Stimulated activated naive B cell treated with anti-CD40 and anti-IgM and Interleukin-4, amounts not matched to agents 10 μg/mL and 1 μg/mL and 100 μg/mL, for 72 hours (primary cell): ENCODE data around the gene TMEM178A.

Experiments
- ATAC-seq, 2 donors: fragments of 150-1000 bp; cut with Tn5 transposase; replicated peaks; 2 replicates each; pipeline ENCODE4 v1.10.0; 2021; ENCODE audit warnings: moderate library complexity in 1 of 2
- DNase-seq: peaks from one replicate; pipeline ENCODE4 v3.0.0; 2021
- H3K27ac Mint-ChIP-seq: one replicate; pipeline ENCODE4 v1.8.0; 2022; ENCODE audit warnings: mild to moderate bottlenecking, mixed read lengths
- H3K27me3 Mint-ChIP-seq, 2 donors: one replicate each; pipeline ENCODE4 v1.8.0; 2022; ENCODE audit warnings: mixed read lengths in 2 of 2
- H3K36me3 Mint-ChIP-seq, 2 donors: one replicate each; pipeline ENCODE4 v1.8.0; 2022; ENCODE audit warnings: mixed read lengths in 2 of 2, mild to moderate bottlenecking in 1 of 2
- H3K4me1 Mint-ChIP-seq, 2 donors: one replicate each; pipeline ENCODE4 v1.8.0; 2022; ENCODE audit warnings: mixed read lengths in 2 of 2, mild to moderate bottlenecking in 1 of 2
- H3K4me3 Mint-ChIP-seq, 2 donors: one replicate each; pipeline ENCODE4 v1.8.0; 2022; ENCODE audit warnings: mild to moderate bottlenecking in 2 of 2, mixed read lengths in 2 of 2, moderate library complexity in 1 of 2
- H3K9me3 Mint-ChIP-seq, 2 donors: one replicate each; pipeline ENCODE4 v1.8.0; 2022; ENCODE audit warnings: mixed read lengths in 2 of 2, mild to moderate bottlenecking in 1 of 2

TMEM178A gene

DNA sequence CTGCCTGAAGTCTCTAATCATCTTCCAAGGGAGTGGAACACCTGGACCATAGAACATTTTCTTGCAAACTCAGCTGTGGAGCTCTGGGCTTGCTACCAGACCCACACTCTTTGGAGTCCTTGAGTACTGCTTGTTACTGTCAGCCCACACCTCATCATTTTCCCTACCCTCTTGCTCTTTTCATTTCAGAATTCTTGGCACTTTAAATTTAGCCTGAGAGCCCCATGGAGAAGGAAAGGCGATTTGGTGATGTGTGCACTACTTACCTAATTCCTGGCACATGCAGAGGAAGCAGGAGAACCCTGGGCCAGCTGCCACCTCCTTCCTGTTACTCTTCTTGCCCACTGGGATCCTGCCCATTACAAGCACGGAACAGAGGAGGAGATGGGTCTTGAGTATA is 31.7 kb downstream of the TMEM178A start:
- H3K9me3 Mint-ChIP-seq: peaks cover 11 to 16% of the 10 kb centered on the region in 2 donors
- peaks cover 4 to 9% of the 10 kb centered on the region in 2 donors for H3K36me3 Mint-ChIP-seq
- H3K4me1 Mint-ChIP-seq: no peaks in the 10 kb centered on the region
- ATAC-seq (no peak), DNase-seq (no peak)
- peaks cover 0 to 6% of the 10 kb centered on the region in 2 donors for H3K27me3 Mint-ChIP-seq
- H3K4me3 Mint-ChIP-seq: no peak overlapping the region
- no peak overlapping the region for H3K27ac Mint-ChIP-seq

DNA sequence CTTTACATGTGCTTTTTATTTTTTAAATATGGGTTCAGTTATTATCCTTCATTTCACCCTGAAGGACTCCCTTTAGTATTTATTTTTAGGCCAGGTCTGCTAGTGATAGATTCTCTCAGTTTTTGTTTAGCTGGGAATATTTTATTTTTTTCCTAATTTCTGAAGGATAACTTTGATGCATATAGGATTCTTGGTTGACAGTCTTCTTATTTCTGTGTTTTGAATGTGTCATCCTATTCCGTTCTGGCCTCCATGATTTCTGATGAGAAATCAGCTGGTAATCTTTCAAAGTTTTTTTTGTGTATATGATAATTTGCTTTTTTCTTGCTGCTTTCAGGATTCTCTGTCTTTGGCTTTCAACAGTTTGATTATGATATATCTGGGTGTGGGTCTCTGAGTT is 35.4 kb downstream of the TMEM178A start:
- no peak for ATAC-seq
- Mint-ChIP-seq H3K4me3 (no peak overlapping the region), H3K9me3 (peaks cover 11 to 16% of the 10 kb centered on the region in 2 donors), H3K27me3 (peaks cover 0 to 6% of the 10 kb centered on the region in 2 donors), H3K4me1 (no peaks in the 10 kb centered on the region), H3K36me3 (peaks cover 4 to 9% of the 10 kb centered on the region in 2 donors), H3K27ac (no peak overlapping the region)
- DNase-seq: no peak

DNA sequence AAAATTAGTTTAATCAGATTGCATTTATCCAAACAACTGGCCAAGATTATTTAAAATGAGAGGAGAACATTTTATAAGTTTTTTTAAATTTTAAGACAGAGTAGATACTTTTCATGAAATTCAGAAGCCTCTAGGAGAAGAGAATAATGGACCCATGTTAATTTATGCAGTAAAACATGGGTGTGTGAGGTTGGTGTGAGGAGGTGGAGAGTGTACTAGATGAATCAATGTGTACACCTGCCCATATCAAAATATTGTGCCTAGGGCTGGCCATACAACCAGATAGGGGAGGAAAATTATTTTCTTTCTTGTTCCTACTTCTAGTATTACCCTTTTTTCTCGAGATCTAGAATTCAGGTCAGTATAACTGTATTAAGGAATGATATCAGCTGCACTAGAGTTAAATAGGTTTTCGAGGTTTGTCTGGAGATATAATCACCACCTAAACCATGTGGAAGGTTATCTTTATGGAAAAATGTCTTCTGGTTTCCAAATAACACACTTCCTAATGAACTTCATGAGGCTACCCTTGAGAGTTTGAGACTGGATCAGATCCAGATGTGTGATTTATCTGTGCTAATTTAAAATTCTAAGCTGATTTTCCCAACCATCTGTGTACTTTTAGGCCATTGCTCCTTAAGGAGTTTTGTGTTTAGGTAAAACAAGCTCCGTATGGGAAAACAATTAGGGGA is 37.6 kb downstream of the TMEM178A start:
- H3K9me3 Mint-ChIP-seq: peaks cover 11 to 21% of the 10 kb centered on the region in 2 donors
- DNase-seq (no peak), ATAC-seq (no peak)
- peaks cover 4 to 14% of the 10 kb centered on the region in 2 donors for H3K36me3 Mint-ChIP-seq
- H3K4me3 Mint-ChIP-seq: no peak overlapping the region
- no peak overlapping the region for H3K27ac Mint-ChIP-seq
- no peaks in the 10 kb centered on the region for H3K4me1 Mint-ChIP-seq
- H3K27me3 Mint-ChIP-seq: peaks cover 7 to 12% of the 10 kb centered on the region in 2 donors

DNA sequence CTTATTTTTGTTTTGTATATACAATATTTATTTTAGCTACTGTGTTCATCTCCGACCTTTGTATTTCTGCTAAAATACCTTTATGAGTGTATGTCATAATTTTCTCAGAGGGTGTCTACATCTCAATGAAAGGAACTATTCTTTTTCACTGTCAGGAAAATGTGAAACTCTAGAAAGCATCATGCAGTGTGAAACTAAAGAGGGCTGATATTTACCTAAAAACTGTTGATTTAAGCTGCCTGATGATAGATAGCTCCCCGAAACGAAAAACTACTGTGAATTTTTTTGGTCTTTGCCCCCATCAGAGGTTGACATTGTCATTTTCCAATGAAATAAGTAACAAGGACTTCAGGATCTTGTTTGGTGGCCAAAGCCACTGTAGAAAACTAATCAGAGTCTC is 38.8 kb downstream of the TMEM178A start:
- no peak for ATAC-seq
- DNase-seq: no peak
- Mint-ChIP-seq H3K9me3 (peaks cover 10 to 21% of the 10 kb centered on the region in 2 donors), H3K4me3 (no peak overlapping the region), H3K27ac (no peak overlapping the region), H3K27me3 (peaks cover 7 to 12% of the 10 kb centered on the region in 2 donors), H3K4me1 (no peaks in the 10 kb centered on the region), H3K36me3 (peaks cover 4 to 14% of the 10 kb centered on the region in 2 donors)

DNA sequence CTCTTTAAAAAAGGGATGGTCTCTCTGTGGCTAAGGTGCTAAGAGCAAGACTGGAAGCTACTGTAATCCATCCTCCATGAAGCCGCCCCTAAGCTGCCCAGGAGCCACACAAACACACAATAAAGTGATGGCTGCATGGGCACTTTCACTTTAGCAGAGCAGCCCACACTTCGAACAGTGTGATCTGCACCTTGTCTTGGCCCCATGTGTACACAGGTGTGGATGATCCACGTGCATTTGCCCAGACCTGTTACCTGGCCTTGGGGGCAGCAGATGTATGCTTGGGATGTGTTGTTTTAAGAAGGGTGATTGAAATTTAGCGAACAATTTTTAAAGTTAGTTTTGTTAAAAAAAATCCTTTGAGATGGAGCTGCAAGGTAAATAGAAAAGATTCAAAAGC is 39.9 kb downstream of the TMEM178A start:
- Mint-ChIP-seq H3K27me3 (peaks cover 7% of the 10 kb centered on the region in 2 donors), H3K9me3 (peaks cover 7 to 16% of the 10 kb centered on the region in 2 donors), H3K36me3 (peaks cover 4 to 14% of the 10 kb centered on the region in 2 donors), H3K4me3 (no peak overlapping the region), H3K4me1 (no peaks in the 10 kb centered on the region), H3K27ac (no peak overlapping the region)
- ATAC-seq (no peak), DNase-seq (no peak)

DNA sequence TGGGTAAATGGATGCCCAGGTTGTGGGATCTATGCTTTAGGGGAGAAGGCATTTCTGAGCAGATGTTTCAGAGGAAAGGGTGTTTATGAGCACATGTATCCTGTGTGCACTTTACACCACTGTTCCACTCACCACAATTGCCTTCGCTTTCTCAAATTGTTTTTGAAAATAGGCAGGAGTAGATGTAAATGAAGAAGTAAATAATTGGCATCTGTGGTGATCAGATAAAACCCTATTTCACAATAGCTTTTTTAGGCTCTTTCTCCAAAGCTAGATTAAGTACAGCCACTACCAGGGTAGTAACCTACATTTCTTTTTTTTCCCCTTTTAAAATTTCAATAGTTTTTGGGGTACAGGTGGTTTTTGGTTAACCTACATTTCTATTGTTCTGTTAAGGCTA is 40.6 kb downstream of the TMEM178A start:
- Mint-ChIP-seq H3K27ac (no peak overlapping the region), H3K27me3 (peaks cover 7% of the 10 kb centered on the region in 2 donors), H3K36me3 (peaks cover 2 to 13% of the 10 kb centered on the region in 2 donors), H3K4me1 (no peaks in the 10 kb centered on the region), H3K4me3 (no peak overlapping the region), H3K9me3 (peaks cover 6 to 14% of the 10 kb centered on the region in 2 donors)
- DNase-seq: no peak
- ATAC-seq: no peak

DNA sequence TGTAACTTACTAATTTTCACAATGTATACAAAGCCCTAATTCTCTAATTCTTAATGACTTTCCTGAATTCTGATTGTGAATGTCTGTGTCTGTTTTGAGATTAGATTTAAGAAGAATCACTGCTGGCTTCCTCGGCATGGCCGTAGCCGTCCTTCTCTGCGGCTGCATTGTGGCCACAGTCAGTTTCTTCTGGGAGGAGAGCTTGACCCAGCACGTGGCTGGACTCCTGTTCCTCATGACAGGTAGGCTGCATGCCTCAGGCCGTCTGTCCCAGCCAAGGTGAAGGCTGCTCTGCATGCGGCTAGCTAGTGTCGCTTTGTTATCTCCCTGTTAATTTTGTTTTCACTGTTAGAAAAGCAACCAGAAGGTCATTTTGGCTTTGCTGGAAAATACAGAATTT is 41.2 kb downstream of the TMEM178A start:
- DNase-seq: no peak
- Mint-ChIP-seq H3K9me3 (peaks cover 2 to 10% of the 10 kb centered on the region in 2 donors), H3K27ac (no peak overlapping the region), H3K27me3 (peaks cover 7% of the 10 kb centered on the region in 2 donors), H3K4me1 (no peaks in the 10 kb centered on the region), H3K4me3 (no peak overlapping the region), H3K36me3 (peaks cover 0 to 9% of the 10 kb centered on the region in 2 donors)
- no peak for ATAC-seq

DNA sequence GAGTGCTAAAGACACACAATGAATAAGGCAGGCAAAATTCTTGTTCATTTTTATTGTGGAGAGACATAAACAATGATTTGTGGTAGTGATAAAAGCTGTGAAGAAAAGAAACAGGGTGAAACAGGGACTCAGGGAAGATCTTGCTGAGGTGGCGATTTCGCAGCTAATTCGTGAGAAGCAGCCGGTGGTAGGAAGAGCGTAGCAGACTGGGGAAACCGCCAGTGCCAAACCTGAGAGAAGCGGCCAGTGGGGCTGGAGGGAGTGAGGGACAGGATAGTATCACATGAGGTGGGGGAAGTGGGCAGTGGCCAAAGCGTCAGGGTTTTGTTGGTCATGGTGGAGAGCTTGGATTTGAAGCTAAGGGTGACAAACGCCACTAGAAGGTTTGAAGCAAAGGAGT is 42.3 kb downstream of the TMEM178A start:
- ATAC-seq (no peak), DNase-seq (no peak)
- no peaks in the 10 kb centered on the region for H3K4me1 Mint-ChIP-seq
- H3K4me3 Mint-ChIP-seq: no peak overlapping the region
- peaks cover 7% of the 10 kb centered on the region in 2 donors for H3K27me3 Mint-ChIP-seq
- no peak overlapping the region for H3K27ac Mint-ChIP-seq
- H3K36me3 Mint-ChIP-seq: peaks cover 0 to 5% of the 10 kb centered on the region in 2 donors
- peaks cover 0 to 5% of the 10 kb centered on the region in 2 donors for H3K9me3 Mint-ChIP-seq

DNA sequence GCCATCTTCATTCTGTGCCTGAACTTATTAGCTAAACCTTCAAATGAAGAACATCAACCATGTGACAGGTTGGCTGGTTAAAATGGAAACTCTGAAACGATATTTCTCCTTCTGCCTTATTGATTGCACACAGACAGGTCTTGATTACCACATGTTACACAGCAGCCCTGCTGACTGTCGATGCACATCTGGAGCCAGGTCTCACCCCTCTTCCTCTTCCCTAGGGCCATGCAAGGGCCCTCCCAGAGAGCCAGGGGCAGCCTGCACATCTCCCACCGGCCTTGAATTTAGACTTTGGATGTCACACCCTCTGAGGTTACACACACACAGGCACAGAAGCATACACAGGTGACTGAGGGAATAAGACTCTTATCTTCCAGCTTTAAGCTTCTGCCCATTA is 45.1 kb downstream of the TMEM178A start:
- Mint-ChIP-seq H3K4me3 (no peak overlapping the region), H3K27ac (no peak overlapping the region), H3K36me3 (peaks cover 0 to 5% of the 10 kb centered on the region in 2 donors), H3K9me3 (peaks cover 0 to 5% of the 10 kb centered on the region in 2 donors), H3K4me1 (no peaks in the 10 kb centered on the region), H3K27me3 (peaks cover 7% of the 10 kb centered on the region in 2 donors)
- no peak for DNase-seq
- ATAC-seq: no peak

DNA sequence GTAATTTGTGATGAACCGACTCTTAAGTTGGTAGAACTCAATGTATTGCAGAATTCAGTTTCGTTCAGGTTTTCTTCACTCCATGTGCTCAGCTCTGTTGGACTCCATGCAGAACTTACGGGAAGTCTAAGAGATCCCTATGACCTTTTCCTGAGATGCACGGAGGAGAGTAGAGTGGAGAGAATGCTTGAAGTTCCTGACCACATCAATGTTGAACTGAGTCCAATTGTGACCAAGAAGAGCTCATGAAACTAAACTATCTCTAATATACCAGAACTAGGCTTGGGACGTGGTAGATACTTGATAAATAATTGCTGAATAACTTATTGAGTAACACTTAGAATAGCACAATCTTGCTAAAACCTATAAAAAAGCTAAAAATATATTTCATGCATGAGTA is 47.2 kb downstream of the TMEM178A start:
- Mint-ChIP-seq H3K4me3 (no peak overlapping the region), H3K36me3 (peaks cover 0 to 2% of the 10 kb centered on the region in 2 donors), H3K27ac (no peak overlapping the region), H3K4me1 (no peaks in the 10 kb centered on the region), H3K9me3 (peaks cover 0 to 3% of the 10 kb centered on the region in 2 donors), H3K27me3 (peaks cover 0 to 3% of the 10 kb centered on the region in 2 donors)
- ATAC-seq (no peak), DNase-seq (no peak)

DNA sequence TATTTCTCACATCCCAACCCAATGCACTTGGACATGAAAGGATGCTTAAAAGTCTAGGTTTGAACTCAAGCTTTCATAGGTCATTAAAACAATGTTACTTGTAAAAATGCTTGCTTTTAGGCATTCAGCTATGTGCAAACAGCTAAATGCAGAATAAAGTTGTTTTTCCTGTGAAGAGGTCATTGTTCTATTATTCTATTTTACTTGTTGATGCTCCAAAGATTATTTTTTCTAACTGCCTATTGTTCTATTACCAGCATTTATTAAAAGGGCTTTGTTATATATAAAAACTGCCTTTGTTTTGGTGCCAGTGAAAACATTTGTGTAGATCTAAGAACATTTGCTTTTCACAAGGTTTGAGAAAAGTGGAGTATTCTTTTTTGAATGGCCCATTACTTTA is 49.4 kb downstream of the TMEM178A start:
- no peak for ATAC-seq
- Mint-ChIP-seq H3K4me1 (no peaks in the 10 kb centered on the region), H3K9me3 (no peaks in the 10 kb centered on the region), H3K27ac (no peak overlapping the region), H3K36me3 (no peaks in the 10 kb centered on the region), H3K4me3 (no peak overlapping the region), H3K27me3 (no peaks in the 10 kb centered on the region)
- no peak for DNase-seq

DNA sequence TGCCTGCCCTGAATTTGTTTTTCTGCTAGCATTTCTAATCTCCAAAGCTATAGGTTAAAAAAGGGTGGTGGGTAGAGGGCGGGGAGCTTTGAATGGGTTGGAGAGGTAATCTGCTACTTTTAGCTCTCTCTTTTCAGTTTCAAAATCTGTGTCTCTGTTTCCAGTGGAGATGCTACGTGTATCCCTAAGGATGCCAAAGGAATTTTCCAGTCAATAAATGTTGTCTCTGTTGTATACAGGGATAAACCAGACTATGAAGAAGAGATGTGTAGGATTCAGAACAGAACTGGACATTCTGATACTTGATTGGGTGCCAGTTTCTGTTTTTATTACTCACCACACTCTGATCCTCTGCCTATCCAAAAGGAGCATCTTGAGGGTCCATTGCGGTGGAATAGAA is 50.1 kb downstream of the TMEM178A start:
- ATAC-seq (no peak), DNase-seq (no peak)
- Mint-ChIP-seq H3K27ac (no peak overlapping the region), H3K36me3 (no peaks in the 10 kb centered on the region), H3K27me3 (peaks cover 0 to 5% of the 10 kb centered on the region in 2 donors), H3K4me1 (no peaks in the 10 kb centered on the region), H3K9me3 (no peaks in the 10 kb centered on the region), H3K4me3 (no peak overlapping the region)

DNA sequence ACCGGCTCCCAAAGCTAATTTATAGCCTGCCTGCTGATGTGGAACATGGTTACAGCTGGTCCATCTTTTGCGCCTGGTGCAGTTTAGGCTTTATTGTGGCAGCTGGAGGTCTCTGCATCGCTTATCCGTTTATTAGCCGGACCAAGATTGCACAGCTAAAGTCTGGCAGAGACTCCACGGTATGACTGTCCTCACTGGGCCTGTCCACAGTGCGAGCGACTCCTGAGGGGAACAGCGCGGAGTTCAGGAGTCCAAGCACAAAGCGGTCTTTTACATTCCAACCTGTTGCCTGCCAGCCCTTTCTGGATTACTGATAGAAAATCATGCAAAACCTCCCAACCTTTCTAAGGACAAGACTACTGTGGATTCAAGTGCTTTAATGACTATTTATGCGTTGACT is 51.4 kb downstream of the TMEM178A start:
- ATAC-seq: no peak
- H3K9me3 Mint-ChIP-seq: no peaks in the 10 kb centered on the region

DNA sequence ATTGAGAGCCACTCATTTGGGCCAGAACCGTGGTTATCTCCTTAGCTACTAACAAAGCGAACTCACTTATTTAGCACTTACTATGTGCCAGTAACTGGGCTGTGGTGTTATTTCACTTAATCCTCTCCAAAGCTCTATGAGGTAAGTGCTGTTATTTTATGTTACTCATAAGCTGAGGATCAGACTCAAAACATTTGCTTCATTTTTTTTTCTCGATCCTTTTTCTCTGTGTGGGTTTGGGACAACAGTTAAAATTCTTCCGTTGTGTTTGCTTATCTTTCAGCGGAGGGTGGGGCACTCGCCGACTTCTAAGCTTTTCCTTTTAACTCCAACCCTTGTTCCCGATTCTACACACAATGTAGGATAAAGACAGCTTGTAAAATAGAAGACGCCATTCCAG is 52.8 kb downstream of the TMEM178A start:
- Mint-ChIP-seq H3K4me3 (no peak overlapping the region), H3K36me3 (no peaks in the 10 kb centered on the region), H3K9me3 (no peaks in the 10 kb centered on the region), H3K27ac (no peak overlapping the region), H3K4me1 (no peaks in the 10 kb centered on the region), H3K27me3 (peaks cover 0 to 5% of the 10 kb centered on the region in 2 donors)
- DNase-seq (no peak), ATAC-seq (no peak)

More for the DNA sequence above, 51.4 kb downstream of the TMEM178A start:
- peaks cover 0 to 5% of the 10 kb centered on the region in 2 donors for H3K27me3 Mint-ChIP-seq
- H3K4me1 Mint-ChIP-seq: no peaks in the 10 kb centered on the region
- no peak overlapping the region for H3K4me3 Mint-ChIP-seq
- DNase-seq: no peak
- no peak overlapping the region for H3K27ac Mint-ChIP-seq
- no peaks in the 10 kb centered on the region for H3K36me3 Mint-ChIP-seq

DNA sequence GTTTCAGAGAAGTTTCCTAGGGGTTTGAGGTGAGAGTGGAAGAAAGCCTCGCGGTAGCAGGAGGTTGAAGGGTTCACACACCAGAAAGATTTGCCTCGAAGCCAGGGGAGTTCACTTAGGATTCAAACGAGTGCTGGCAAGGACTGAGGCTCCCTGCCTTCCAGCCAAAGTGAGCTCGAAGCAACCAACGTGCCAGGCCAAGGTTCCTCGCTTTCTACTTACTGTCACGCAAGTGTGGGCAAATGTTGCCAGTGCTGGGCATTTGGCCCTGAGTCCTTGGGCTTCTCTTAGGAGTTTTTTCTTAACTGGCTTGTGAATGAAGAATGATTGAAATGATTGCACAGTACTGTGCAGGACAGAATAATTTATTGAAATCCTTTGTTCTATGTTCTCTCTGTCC is 53.6 kb downstream of the TMEM178A start:
- DNase-seq (no peak), ATAC-seq (no peak)
- Mint-ChIP-seq H3K9me3 (no peaks in the 10 kb centered on the region), H3K4me3 (no peak overlapping the region), H3K4me1 (no peaks in the 10 kb centered on the region), H3K27ac (no peak overlapping the region), H3K36me3 (no peaks in the 10 kb centered on the region), H3K27me3 (peaks cover 0 to 5% of the 10 kb centered on the region in 2 donors)
